Limb (tissue), 2 donors: ENCODE results near the gene UNK.
"Not testable (repeated sequence)": the region's sequence is repeated elsewhere in the genome, so short reads cannot be mapped to it uniquely, and the experiment has no call there.

Experiments used
- DNase-seq, 2 donors: peaks; one replicate each; pipeline ENCODE4 v3.0.0-alpha.2; 2016; ENCODE audit errors: extremely low spot score in 2 of 2

The UNK gene

GRCh38 chr17:75847614-75848522, 63.3 kb downstream of the UNK start:
- DNase-seq, result no peak

DNA sequence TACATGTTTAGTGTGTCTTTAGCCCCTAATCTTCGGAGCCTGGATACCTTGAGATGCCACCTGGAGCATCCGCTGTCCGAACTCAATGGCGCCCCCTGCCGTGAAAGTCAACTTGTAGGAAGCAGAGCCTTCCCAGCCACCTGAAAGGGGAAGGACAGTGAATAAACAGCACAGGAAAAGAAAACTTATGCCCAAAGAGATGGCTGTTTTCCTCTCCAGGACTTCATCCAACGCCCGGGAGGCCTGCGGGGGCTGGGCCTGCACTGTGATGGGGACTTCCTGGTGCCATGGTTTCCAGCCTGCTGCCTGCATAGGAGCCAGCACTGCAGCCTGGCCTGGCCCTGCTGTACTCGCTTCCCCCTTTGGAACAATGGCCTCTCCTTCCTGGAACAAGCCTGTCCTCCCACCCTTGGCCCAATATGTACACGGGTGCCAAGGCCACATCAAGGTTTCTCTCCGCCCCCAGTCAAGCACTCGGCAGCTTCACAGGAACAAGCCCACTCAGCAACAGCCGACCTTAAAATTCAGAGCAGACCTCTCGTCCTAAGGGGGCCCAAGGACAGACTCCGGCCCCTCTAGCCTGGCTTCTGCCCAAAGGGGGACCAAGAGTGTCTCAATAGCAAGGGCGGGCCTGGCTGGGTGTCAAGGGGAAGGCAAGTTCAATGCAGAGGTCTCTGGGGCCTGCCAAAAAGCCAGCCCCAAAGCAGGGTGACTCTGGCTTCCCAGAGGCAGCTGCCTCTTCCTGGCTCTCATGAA, 64.1 kb downstream of the UNK start:
- peak in 1 of 2 donors; percentile 65 for DNase-seq

- no peak for DNase-seq
Observed at GRCh38 chr17:75849279-75849646, 64.7 kb downstream of the UNK start.

DNA sequence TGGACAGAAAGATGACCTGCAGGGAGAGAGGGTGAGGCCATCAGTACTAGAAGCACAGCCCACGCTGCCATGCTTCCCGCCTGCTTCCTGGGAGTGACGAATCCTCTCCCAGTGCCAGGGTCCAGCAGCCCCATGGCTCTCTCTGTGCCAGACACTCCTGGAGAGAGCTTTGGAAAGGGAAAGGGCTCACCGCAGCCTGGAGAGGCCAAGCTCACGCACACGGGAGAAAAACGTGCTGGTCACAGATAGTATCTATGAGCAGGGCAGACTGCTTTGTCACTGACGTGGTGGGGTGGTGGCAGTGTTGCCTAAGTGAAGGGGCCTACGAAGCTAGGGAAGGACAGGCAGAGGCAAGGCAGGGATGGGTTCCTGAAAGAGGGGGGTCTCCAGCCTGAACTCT, 65.1 kb downstream of the UNK start:
- no peak for DNase-seq

GRCh38 chr17:75850928-75851692, 66.5 kb downstream of the UNK start:
- no peak for DNase-seq

DNA sequence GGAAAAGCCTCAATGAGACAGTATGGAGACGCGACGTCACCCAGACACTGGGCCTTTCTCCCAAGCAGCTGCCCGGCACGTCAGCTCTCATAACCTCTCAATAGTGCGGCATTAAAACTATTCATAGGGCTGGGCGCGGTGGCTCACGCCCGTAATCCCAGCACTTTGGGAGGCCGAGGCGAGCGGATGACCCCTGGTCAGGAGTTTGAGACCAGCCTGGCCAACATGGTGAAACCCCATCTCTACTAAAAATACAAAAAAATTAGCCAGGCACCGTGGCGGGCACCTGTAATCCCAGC, 67.0 kb downstream of the UNK start:
- not testable (repeated sequence) for DNase-seq

GRCh38 chr17:75853433-75853832, 68.8 kb downstream of the UNK start:
- DNase-seq, result no peak

- peak in 1 of 2 donors; percentile 33 for DNase-seq
Observed at GRCh38 chr17:75854101-75854748, 69.6 kb downstream of the UNK start.

GRCh38 chr17:75854881-75855309, 70.3 kb downstream of the UNK start:
- DNase-seq, result no peak

DNA sequence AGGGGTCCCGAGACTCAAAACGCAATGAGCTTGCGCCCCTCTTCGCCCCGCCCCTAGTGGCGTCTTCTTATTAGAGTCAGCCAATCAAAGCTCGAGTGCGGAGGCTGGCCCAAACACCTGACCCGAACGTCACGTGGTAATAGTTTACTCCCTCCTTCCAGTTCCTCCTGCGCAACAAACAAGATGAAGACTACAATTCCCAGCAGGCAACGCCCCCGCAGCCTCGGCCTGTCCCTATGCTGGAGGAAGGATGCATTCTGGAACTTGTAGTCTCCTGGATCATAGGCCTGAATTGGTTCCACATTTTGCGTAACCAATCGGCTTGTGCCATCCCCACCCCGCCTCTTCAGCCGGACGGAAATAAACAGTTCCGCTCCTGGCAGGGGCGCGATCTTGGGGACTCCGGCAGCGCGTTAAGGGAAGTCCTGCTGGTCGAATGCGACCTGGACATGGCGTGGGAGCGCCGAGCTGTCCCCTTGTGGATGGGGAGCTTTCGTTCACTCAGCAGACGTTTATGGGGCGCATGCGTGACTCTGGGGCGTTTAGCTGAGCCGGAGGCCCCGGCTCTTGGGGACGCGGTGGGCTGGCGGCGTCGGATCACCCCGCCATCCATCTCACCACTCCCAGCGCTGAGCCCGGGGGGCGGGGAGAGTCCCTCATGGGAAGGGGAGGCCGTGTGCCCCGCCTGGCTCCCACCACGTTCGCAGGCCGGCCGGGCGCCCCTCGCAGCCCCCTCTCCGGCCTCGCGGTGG, 70.9 kb downstream of the UNK start, which contains the start of gene WBP2:
TSS of gene WBP2 (minus strand) at position 26 of the 752 bp plus-strand sequence. CDS start 38 bp downstream, outside the sequence.
- DNase-seq, result peak; percentile 96 to 100

DNA sequence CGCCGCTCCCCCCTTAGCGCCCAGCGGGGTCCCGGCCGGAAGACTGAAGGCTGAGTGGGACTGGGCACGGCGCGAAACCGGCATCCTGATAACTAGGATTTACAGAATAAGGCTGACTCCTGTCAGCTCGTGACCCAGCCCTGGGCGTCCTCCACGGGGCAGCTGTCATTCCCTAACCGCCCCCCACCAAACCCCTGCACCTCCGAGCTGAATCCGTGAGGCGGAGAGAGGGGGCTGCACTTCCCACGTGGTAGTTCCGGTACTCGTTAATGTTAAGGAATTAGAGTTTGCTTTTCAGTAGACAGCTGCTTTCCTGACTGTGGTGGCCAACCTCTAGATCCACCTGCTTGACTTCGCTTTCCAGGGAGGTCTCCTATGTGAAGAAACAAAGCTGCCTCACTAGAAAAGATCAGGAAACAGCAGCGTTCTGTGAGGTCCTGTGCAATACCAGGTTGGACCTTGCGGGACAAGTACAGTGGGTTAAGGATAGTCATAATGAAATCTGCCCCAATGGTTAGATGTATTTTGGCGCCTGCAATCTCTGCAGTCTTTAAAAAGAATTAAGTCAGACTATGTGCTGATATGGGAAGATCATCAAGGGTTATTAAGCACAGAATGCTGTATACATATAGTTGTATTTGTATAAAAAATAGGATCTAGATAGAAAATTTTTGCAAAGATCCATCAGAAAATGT, 71.6 kb downstream of the UNK start:
- no peak for DNase-seq

GRCh38 chr17:75859358-75859757, 74.8 kb downstream of the UNK start:
- not testable (repeated sequence) for DNase-seq

GRCh38 chr17:75861927-75862317, 77.3 kb downstream of the UNK start:
- DNase-seq, result no peak

GRCh38 chr17:75864448-75864871, 79.9 kb downstream of the UNK start:
- DNase-seq, result peak; percentile 67 to 81

- DNase-seq, result not testable (repeated sequence)
Observed at GRCh38 chr17:75864887-75865286, 80.3 kb downstream of the UNK start.

- not testable (repeated sequence) for DNase-seq
Observed at GRCh38 chr17:75865404-75866188, 81.0 kb downstream of the UNK start.

- not testable (repeated sequence) for DNase-seq
Observed at GRCh38 chr17:75868730-75869281, 84.2 kb downstream of the UNK start.

- peak in 1 of 2 donors; percentile 60 for DNase-seq
Observed at GRCh38 chr17:75869282-75870141, 84.9 kb downstream of the UNK start.
